Measurements from ENCODE around the gene FGF22. TPM values are rescaled to one million over a fixed set of nuclear protein-coding genes. Genes with fewer than 3 reads are reported as not detected.

Gene FGF22
- total and polyA plus RNA-seq, 2 of the 8 experiments (the other 6 are each of a cell fraction or from before 2014, with no cell fraction given), result 0.44 to 1.7 TPM

DNA sequence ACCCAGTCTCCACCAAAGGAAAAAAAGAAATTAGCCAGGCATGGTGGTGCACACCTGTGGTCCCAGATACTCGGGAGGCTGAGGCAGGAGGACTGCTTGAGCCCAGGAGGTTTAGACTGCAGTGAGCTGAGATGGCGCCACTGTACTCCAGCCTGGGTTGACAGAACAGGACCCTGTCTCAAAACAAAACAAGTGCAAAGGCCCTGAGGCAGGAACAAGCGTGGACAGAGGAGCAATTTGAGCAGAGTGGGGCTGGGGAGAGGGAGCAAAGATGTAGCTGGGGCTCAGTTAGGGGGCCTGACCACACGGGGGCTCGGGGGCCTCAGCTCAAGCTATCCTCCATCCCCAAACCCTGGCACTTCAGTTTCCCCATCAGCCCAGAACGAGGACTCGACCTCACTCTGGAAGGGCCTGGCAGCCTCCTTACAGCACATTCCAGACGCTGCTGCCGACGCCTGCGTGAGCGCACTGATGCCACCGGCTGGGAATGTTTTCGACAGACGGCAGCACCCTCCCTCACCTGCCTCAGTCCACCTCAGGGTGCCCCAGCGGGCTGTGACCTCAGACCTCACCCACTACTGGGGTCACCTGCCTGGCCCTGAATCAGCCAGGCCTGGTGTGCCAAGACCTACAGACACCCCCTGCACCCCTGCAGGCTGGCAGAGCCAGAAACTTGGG, 4.6 kb upstream of the FGF22 start (continued):
- TF ChIP-seq CHD7 (IDR thresholded peaks at IDR 0.05; ENCODE audit: insufficient replicate concordance, low read length) (no peak), KDM1A (IDR thresholded peaks at IDR 0.05; ENCODE audit: borderline replicate concordance, low read length) (no peak; the same call in 1 of the 2 replicates), TAF1 (IDR thresholded peaks at IDR 0.05; ENCODE audit: low read depth, low read length) (no peak), RFX5 (IDR thresholded peaks at IDR 0.05; ENCODE audit: borderline replicate concordance, low read depth, low read length) (no peak), EZH2 (IDR thresholded peaks at IDR 0.05; ENCODE audit: low read depth, low read length, severe bottlenecking) (no peak), TCF12 (IDR thresholded peaks at IDR 0.05; ENCODE audit: low read depth, low read length) (no peak)
- TF ChIP-seq, protein P1, sequence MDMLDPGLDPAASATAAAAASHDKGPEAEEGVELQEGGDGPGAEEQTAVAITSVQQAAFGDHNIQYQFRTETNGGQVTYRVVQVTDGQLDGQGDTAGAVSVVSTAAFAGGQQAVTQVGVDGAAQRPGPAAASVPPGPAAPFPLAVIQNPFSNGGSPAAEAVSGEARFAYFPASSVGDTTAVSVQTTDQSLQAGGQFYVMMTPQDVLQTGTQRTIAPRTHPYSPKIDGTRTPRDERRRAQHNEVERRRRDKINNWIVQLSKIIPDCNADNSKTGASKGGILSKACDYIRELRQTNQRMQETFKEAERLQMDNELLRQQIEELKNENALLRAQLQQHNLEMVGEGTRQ (IDR thresholded peaks at IDR 0.05; ENCODE audit: low read length), result no peak
